Measurements from ENCODE around the gene ANK3.

DNA sequence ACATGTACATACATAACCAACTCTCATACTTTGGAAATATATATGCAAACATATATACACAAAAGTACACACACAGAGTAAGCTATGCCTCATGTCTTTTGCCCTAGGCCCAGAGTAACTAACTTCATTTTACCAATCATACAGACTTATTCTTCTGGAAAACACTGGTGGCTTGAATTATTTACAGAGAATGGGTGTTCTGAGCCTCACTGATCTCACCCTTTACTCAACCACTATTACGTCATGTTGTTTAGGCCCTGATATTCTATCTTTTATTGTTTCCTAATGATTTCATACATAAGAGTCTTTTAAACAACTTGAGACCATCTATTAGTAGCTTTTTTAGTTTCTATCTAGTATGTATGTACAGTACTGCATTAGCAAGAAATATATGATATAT, 43.0 kb downstream of the ANK3 start:
- TF ChIP-seq CTCF (conservative IDR thresholded peaks at IDR 0.05) (no peak), EZH2 (IDR thresholded peaks at IDR 0.05; ENCODE audit: low read depth) (no peak)
